ENCODE results near the gene CCDC85C.

DNA sequence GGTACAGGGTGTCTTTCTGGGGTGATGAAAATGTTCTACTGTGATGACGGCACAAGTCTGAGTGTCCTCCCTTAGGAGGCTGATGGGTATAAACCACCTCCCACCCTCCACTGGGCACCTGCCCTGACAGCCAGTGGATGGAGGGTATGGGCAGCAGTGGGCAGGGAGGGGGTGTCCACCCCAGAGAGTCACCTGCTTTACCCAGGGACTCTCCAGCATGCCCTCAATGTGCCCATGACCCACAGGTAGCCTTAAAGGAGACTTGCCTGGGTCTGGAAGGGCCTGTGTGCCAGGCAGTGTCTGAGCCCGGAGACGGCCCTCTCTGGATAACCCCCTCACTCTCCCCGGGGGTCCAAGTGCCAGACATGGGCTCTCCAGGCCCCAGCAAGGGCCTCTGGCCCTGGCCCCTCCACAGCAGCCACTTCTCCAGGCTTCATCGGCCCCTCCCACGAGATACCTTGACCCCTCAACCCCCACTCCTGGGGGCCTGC is 84.0 kb downstream of the CCDC85C start:
- TF ChIP-seq TCF12 (IDR thresholded peaks at IDR 0.05) (no peak), CTCF (IDR thresholded peaks at IDR 0.05) (no peak), RFX5 (IDR thresholded peaks at IDR 0.05; ENCODE audit: low read length) (no peak), CHD2 (IDR thresholded peaks at IDR 0.05; ENCODE audit: low read length, partially characterized antibody) (no peak), EP300 (IDR thresholded peaks at IDR 0.05; ENCODE audit: borderline replicate concordance in 1 of 2, low read depth in 1 of 2, low read length in 1 of 2) (no peak), PBX3 (IDR thresholded peaks at IDR 0.05) (no peak), MAX (IDR thresholded peaks at IDR 0.05; ENCODE audit: low read depth) (no peak), POLR2AphosphoS5 (IDR thresholded peaks at IDR 0.05; ENCODE audit: low read depth, low read length) (no peak)
